Peyer's patch (tissue), 4 donors: ENCODE measurements around the gene MAP7D1.

Source experiments
- CTCF ChIP-seq, 6 experiments: fragments of 450-650 bp in 4 of 6; fragments of 200-600 bp in 2 of 6; sonication (generic) in 1 of 6; IDR thresholded peaks; one replicate each; pipeline ENCODE4 v1.5.1; 2017 to 2019; ENCODE audit warnings: antibody characterized with exemption in 6 of 6, mild to moderate bottlenecking in 3 of 6, moderate library complexity in 1 of 6
- POLR2A ChIP-seq, 2 donors: fragments of 450-650 bp; IDR thresholded peaks; one replicate each; pipeline ENCODE4 v1.5.1; 2017; ENCODE audit warnings: antibody characterized with exemption in 2 of 2, mild to moderate bottlenecking in 2 of 2, moderate library complexity in 2 of 2

- TF ChIP-seq POLR2A (IDR thresholded peaks at IDR 0.05) (no peak), CTCF (IDR thresholded peaks at IDR 0.05) (no peak)
Observed at GRCh38 chr1:36198641-36199040, 42.7 kb downstream of the MAP7D1 start.
